ENCODE data around the gene KCND2.

DNA sequence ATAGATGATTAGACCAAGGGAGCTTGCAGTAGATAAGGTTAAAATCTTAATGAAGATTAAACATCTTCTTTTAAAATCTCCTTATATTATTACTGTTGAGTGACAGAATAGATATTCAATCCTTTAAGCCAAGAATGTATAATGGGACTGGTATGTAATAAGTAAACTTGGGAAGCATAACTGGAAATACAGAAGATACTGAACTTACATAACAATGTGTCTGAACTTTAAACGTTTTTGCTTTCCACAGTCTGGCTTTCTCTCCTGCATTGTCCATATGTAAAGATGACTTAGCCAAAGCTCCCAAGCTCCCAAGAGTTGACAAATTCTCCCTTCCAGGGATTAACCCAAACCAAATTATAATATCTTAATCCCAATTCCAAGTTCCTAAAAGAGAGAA lies 129.8 kb downstream of the KCND2 start:
- TF ChIP-seq, protein P1, sequence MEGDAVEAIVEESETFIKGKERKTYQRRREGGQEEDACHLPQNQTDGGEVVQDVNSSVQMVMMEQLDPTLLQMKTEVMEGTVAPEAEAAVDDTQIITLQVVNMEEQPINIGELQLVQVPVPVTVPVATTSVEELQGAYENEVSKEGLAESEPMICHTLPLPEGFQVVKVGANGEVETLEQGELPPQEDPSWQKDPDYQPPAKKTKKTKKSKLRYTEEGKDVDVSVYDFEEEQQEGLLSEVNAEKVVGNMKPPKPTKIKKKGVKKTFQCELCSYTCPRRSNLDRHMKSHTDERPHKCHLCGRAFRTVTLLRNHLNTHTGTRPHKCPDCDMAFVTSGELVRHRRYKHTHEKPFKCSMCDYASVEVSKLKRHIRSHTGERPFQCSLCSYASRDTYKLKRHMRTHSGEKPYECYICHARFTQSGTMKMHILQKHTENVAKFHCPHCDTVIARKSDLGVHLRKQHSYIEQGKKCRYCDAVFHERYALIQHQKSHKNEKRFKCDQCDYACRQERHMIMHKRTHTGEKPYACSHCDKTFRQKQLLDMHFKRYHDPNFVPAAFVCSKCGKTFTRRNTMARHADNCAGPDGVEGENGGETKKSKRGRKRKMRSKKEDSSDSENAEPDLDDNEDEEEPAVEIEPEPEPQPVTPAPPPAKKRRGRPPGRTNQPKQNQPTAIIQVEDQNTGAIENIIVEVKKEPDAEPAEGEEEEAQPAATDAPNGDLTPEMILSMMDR (IDR thresholded peaks at IDR 0.05) = no peak
- TF ChIP-seq POLR2AphosphoS5 (IDR thresholded peaks at IDR 0.05) = no peak

All from esophagus muscularis mucosa (tissue), 3 donors.